DMS53 (cell line): ENCODE results near the gene RAMP1.
"Not testable (repeated sequence)": the region's sequence is repeated elsewhere in the genome, so short reads cannot be mapped to it uniquely, and the experiment has no call there.

ENCODE experiments used
- DNase-seq: peaks from one replicate; lab custom pipeline; 2025; lab: John Stamatoyannopoulos, UW

The RAMP1 gene

GRCh38 chr2:237859533-237860272 is at the start of gene RAMP1:
TSS of gene RAMP1 (plus strand) at chr2:237859623. CDS start at chr2:237859676, 53 bp downstream.
- DNase-seq, result peak; percentile 82

- no peak for DNase-seq
Observed at GRCh38 chr2:237815637-237816036, 43.8 kb upstream of the RAMP1 start.

- DNase-seq, result no peak
Observed at GRCh38 chr2:237816531-237816930, 42.9 kb upstream of the RAMP1 start.

GRCh38 chr2:237818066-237818473 is 41.4 kb upstream of the RAMP1 start:
- DNase-seq, result no peak

GRCh38 chr2:237819231-237819630 is 40.2 kb upstream of the RAMP1 start:
- DNase-seq, result no peak

GRCh38 chr2:237820421-237820820 is 39.0 kb upstream of the RAMP1 start:
- no peak for DNase-seq

- no peak for DNase-seq
Observed at GRCh38 chr2:237823544-237823943, 35.9 kb upstream of the RAMP1 start.

- no peak for DNase-seq
Observed at GRCh38 chr2:237824085-237824484, 35.3 kb upstream of the RAMP1 start.

GRCh38 chr2:237827421-237827987 is 31.9 kb upstream of the RAMP1 start:
- no peak for DNase-seq

- no peak for DNase-seq
Observed at GRCh38 chr2:237830522-237830921, 28.9 kb upstream of the RAMP1 start.

- DNase-seq, result no peak
Observed at GRCh38 chr2:237833546-237833945, 25.9 kb upstream of the RAMP1 start.

GRCh38 chr2:237835372-237835771 is 24.1 kb upstream of the RAMP1 start:
- DNase-seq, result no peak

GRCh38 chr2:237841051-237841450 is 18.4 kb upstream of the RAMP1 start:
- no peak for DNase-seq

GRCh38 chr2:237848940-237849339 is 10.5 kb upstream of the RAMP1 start:
- not testable (repeated sequence) for DNase-seq

- no peak for DNase-seq
Observed at GRCh38 chr2:237854295-237854694, 5.1 kb upstream of the RAMP1 start.

GRCh38 chr2:237857791-237858190 is 1.6 kb upstream of the RAMP1 start:
- DNase-seq, result no peak

- peak; percentile 97 for DNase-seq
Observed at GRCh38 chr2:237858294-237859081, 935 bp upstream of the RAMP1 start.

GRCh38 chr2:237859082-237859433 is 365 bp upstream of the RAMP1 start:
- peak; percentile 76 for DNase-seq

GRCh38 chr2:237860273-237860935 is 981 bp downstream of the RAMP1 start:
- peak; percentile 83 for DNase-seq

GRCh38 chr2:237861875-237862527 is 2.6 kb downstream of the RAMP1 start:
- DNase-seq, result peak; percentile 46

GRCh38 chr2:237862528-237862895 is 3.1 kb downstream of the RAMP1 start:
- no peak for DNase-seq

GRCh38 chr2:237863102-237863511 is 3.7 kb downstream of the RAMP1 start:
- DNase-seq, result no peak
